ENCODE data around the gene ACACB. TPM values are rescaled to one million over a fixed set of nuclear protein-coding genes. Genes with fewer than 3 reads are reported as not detected.

Gene ACACB
- total and polyA plus RNA-seq, 12 donors: 12.8 to 241 (median 107) TPM

DNA sequence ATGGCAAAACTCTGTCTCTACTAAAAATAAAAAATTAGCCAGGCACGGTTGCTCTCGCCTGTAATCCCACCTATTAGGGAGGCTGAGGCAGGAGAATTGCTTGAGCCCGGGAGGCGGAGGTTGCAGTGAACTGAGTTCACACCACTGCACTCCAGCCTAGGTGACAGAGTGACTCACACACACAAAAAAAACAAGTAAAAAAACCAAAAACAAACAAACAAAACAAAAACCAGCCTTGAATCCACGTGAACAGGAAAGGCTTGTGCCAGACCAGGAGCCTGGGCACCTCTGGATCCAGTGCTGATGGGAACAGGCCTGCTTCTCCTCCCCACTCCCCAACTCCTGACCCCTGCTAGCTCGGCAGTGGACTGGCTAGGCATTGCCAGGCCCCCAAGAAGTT lies 189.2 kb downstream of the ACACB start:
- no peaks in the 10 kb centered on the region for H3K36me3 ChIP-seq
- peaks cover 0 to 88% (median 74%) of the 10 kb centered on the region in 7 donors for H3K27me3 ChIP-seq
- TF ChIP-seq CTCF (IDR thresholded peaks at IDR 0.05): no peak
- no peak for DNase-seq
- WGBS, 2 donors: 73 to 75% methylated on average over 6 of the region's 6 CpGs
- H3K9me3 ChIP-seq: no peaks in the 10 kb centered on the region
- intact Hi-C loops (cut with DNase I): no loop called here
- H3K27ac ChIP-seq: no peak overlapping the region
- H3K4me1 ChIP-seq: peaks cover 3 to 15% (median 15%) of the 10 kb centered on the region in 9 donors
- no peak overlapping the region for H3K4me3 ChIP-seq
- no peak for ATAC-seq

- H3K36me3 ChIP-seq: no peaks in the 10 kb centered on the region
- WGBS, 2 donors: 59 to 65% methylated on average over 9 of the region's 9 CpGs
- no peaks in the 10 kb centered on the region for H3K9me3 ChIP-seq
- TF ChIP-seq CTCF (IDR thresholded peaks at IDR 0.05): no peak
- peaks cover 3 to 18% (median 15%) of the 10 kb centered on the region in 9 donors for H3K4me1 ChIP-seq
- H3K27me3 ChIP-seq: peaks cover 0 to 93% (median 85%) of the 10 kb centered on the region in 7 donors
- DNase-seq (no peak), ATAC-seq (no peak)
- intact Hi-C loops (cut with DNase I): no loop called here
- H3K27ac ChIP-seq: no peak overlapping the region
- H3K4me3 ChIP-seq: no peak overlapping the region
Measured at GRCh38 chr12:109307051-109307450, 190.7 kb downstream of the ACACB start.

- H3K4me3 ChIP-seq: peak within 1 kb of the TSS; percentile 21 to 47 (median 43)
- intact Hi-C loops (cut with DNase I): no loop called here
- H3K9me3 ChIP-seq: no peaks in the 10 kb centered on the region
- TF ChIP-seq CTCF (IDR thresholded peaks at IDR 0.05): no peak
- H3K36me3 ChIP-seq: no peaks in the 10 kb centered on the region
- H3K4me1 ChIP-seq: peaks cover 3 to 18% (median 15%) of the 10 kb centered on the region in 9 donors
- WGBS, 2 donors: 8 to 9% methylated on average over 40 to 43 of the region's 43 CpGs
- ATAC-seq (no peak), DNase-seq (no peak)
- peaks cover 0 to 93% (median 76%) of the 10 kb centered on the region in 7 donors for H3K27me3 ChIP-seq
- H3K27ac ChIP-seq: no peak within 1 kb of the TSS
Measured at GRCh38 chr12:109308534-109309380, 192.4 kb downstream of the ACACB start, which contains the start of gene FOXN4. TSS of gene FOXN4 (minus strand) at chr12:109309284. CDS start at chr12:109308321, 963 bp downstream.

- no peak for TF ChIP-seq CTCF (IDR thresholded peaks at IDR 0.05)
- peaks cover 0 to 94% (median 69%) of the 10 kb centered on the region in 7 donors for H3K27me3 ChIP-seq
- H3K4me3 ChIP-seq: peak overlapping the region; percentile 21 to 47 (median 43)
- no peaks in the 10 kb centered on the region for H3K36me3 ChIP-seq
- no peak for DNase-seq
- no peaks in the 10 kb centered on the region for H3K9me3 ChIP-seq
- intact Hi-C loops (cut with DNase I): no loop called here
- no peak overlapping the region for H3K27ac ChIP-seq
- peaks cover 3 to 18% (median 15%) of the 10 kb centered on the region in 9 donors for H3K4me1 ChIP-seq
- ATAC-seq: peak in 2 of 8 donors; percentile 38 to 64
- 0 to 1% methylated on average over 79 to 86 of the region's 99 CpGs for WGBS, 2 donors
Measured at GRCh38 chr12:109309381-109310246, 193.2 kb downstream of the ACACB start.

Measured in heart right ventricle (tissue), 16 donors.